Measurements from ENCODE around the gene CPSF4L. TPM values are rescaled to one million over a fixed set of nuclear protein-coding genes. Genes with fewer than 3 reads are reported as not detected.

CPSF4L gene
- total and polyA plus RNA-seq, 2 of the 13 experiments (the other 11 are each of a cell fraction or from before 2014, with no cell fraction given): 0.73 to 1.6 TPM

- peak; percentile 76 for FAIRE-seq
- peaks cover 67% of the 10 kb centered on the region for H3K79me2 ChIP-seq (ENCODE audit: insufficient read depth, low read length)
- under 1% methylated on average over 44 of the region's 63 CpGs for WGBS (ENCODE audit: low lambda C conversion rate)
- TF ChIP-seq ZNF777 (CRISPR knock-in tag; IDR thresholded peaks at IDR 0.05): peak; percentile 82
- peak; percentile 84 for TF ChIP-seq HDAC2 (CRISPR knock-in tag; IDR thresholded peaks at IDR 0.05)
- no peak for TF ChIP-seq EHMT2 (IDR thresholded peaks at IDR 0.05; ENCODE audit: borderline replicate concordance, low read depth, low read length)
- TF ChIP-seq ZNF329 (CRISPR knock-in tag; IDR thresholded peaks at IDR 0.05; ENCODE audit: low read depth): no peak
- peak; percentile 93 for TF ChIP-seq ZNF232 (CRISPR knock-in tag; IDR thresholded peaks at IDR 0.05; ENCODE audit: borderline replicate concordance)
- TF ChIP-seq ELK4 (CRISPR knock-in tag; IDR thresholded peaks at IDR 0.05; ENCODE audit: borderline replicate concordance): 0 out of 2 replicates have a peak, but pooled peaks have one; percentile 53
- no peak; the same call in 1 of the 2 replicates for TF ChIP-seq RARA (CRISPR knock-in tag; IDR thresholded peaks at IDR 0.05)
- 0 out of 2 replicates have a peak, but pooled peaks have one; percentile 70 for TF ChIP-seq ZNF280B (CRISPR knock-in tag; IDR thresholded peaks at IDR 0.05; ENCODE audit: borderline replicate concordance)
- TF ChIP-seq MIXL1 (CRISPR knock-in tag; IDR thresholded peaks at IDR 0.05): peak; percentile 41; the same call in 1 of the 2 replicates
- TF ChIP-seq ZBTB25 (CRISPR knock-in tag; IDR thresholded peaks at IDR 0.05): peak; percentile 60
- TF ChIP-seq DBP (CRISPR knock-in tag; IDR thresholded peaks at IDR 0.05; ENCODE audit: not compliant biosample characterization): no peak
- TF ChIP-seq POLR2A (IDR thresholded peaks at IDR 0.05; ENCODE audit: insufficient read depth in 1 of 2, low read depth in 2 of 2, low read length in 2 of 2): peak; percentile 60 to 87
- peak; percentile 53; the same call in 1 of the 2 replicates for TF ChIP-seq TFDP1 (CRISPR knock-in tag; IDR thresholded peaks at IDR 0.05; ENCODE audit: borderline replicate concordance)
- TF ChIP-seq ZNF691 (CRISPR knock-in tag; IDR thresholded peaks at IDR 0.05; ENCODE audit: borderline replicate concordance, low read depth): peak; percentile 75; the same call in 1 of the 2 replicates
- TF ChIP-seq ZNF558 (CRISPR knock-in tag; IDR thresholded peaks at IDR 0.05; ENCODE audit: borderline replicate concordance): peak; percentile 83; the same call in 1 of the 2 replicates
These were observed 29.7 kb downstream of the CPSF4L start for GRCh38 chr17:73231841-73232586.

More at GRCh38 chr17:73231841-73232586, 29.7 kb downstream of the CPSF4L start:
- ATAC-seq (peak; percentile 91), DNase-seq (ENCODE audit: low spot score) (peak; percentile 94)
- H4K20me1 ChIP-seq (ENCODE audit: insufficient read depth, low read length): no peaks in the 10 kb centered on the region
- H3K36me3 ChIP-seq (replicated peaks in 1 of 2; ENCODE audit: control insufficient read depth in 1 of 2, insufficient read depth in 2 of 2, low read length in 2 of 2): peaks cover 8 to 17% of the 10 kb centered on the region in 2 experiments
- BruUV-seq (replicated peaks): no TSS peak
- ChIA-PET POLR2A (interaction anchor here (0.5 to 3.2 kb wide), 19 partner anchors 10 to 183 kb away, joined by 3 to 47 read pairs (median 6); partner anchors contain the start of genes COG1 and CPSF4L), CTCF (ENCODE audit: low intra/inter-chr PET ratio, low total read pairs) (interaction anchor here (1.5 kb wide), 1 partner anchor 504 kb away, joined by 3 read pairs; no protein-coding TSS in a partner anchor)
- H3K27me3 ChIP-seq (ENCODE audit: control insufficient read depth in 1 of 2, insufficient read depth in 2 of 2, low read length in 2 of 2): peaks cover 0 to 4% of the 10 kb centered on the region in 2 experiments; a peak in 1 of 5 replicates
- intact Hi-C loops (cut with micrococcal nuclease; ENCODE audit: unreplicated experiment) (loop anchor here (1.0 to 2.0 kb wide), 3 partner anchors 31 to 507 kb away; no protein-coding TSS in a partner anchor), in situ Hi-C loops (cut with HindIII; ENCODE audit: extremely low pct_ligation_motif_present, low pct_unique_long_range_greater_than_20kb) (loop anchor here (5.0 kb wide), 1 partner anchor 40 kb away; the partner anchor contains the start of gene COG1)
- H3K4me3 ChIP-seq (replicated peaks in 1 of 3; ENCODE audit: insufficient read depth in 1 of 3, low read depth in 2 of 3, low read length in 3 of 3): peak overlapping the region; percentile 97 to 98 (median 97)
- peak overlapping the region; percentile 78 for H3K9ac ChIP-seq (ENCODE audit: insufficient read depth, low read depth, low read length)
- H3K4me1 ChIP-seq (ENCODE audit: insufficient read depth, low read length): peaks cover 61% of the 10 kb centered on the region
- peak overlapping the region; percentile 77 for H3K27ac ChIP-seq (ENCODE audit: extremely low read length, insufficient read depth, low read length)
- H3K4me2 ChIP-seq (ENCODE audit: low read depth, low read length): peak overlapping the region; percentile 88
- no peak overlapping the region for H2AFZ ChIP-seq (ENCODE audit: low read length)
- no peaks in the 10 kb centered on the region for H3K9me3 ChIP-seq (ENCODE audit: low read length)

Measured in HepG2 (cell line).